Raji (cell line): ENCODE measurements around the gene DUSP14.

ENCODE experiments used
- POLR2A ChIP-seq: IDR thresholded peaks from 2 replicates; pipeline ENCODE4 v1.6.1; 2011; ENCODE audit warnings: low read depth, low read length, control low read depth; ENCODE audit not compliant: insufficient read depth

DUSP14 gene

DNA sequence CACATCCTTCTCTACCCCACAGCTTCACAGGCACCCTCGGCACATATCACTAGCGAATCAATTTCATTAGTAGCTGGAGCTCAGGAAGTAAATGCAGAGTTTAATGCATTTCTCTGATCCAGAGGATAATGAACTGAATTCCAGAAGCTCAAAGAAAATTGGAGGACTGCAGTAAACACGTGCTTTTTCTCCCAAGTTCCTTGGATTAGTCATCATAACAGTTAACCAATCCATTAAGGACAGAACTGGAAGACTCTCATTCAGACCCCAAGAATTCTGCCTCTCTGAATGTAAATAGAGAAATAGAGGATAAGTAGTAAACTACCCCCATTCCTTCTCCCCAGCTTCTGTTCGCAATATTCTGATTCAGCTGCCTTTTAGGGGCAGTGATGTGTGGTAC lies 40.7 kb downstream of the DUSP14 start:
- no peak for TF ChIP-seq POLR2A

DNA sequence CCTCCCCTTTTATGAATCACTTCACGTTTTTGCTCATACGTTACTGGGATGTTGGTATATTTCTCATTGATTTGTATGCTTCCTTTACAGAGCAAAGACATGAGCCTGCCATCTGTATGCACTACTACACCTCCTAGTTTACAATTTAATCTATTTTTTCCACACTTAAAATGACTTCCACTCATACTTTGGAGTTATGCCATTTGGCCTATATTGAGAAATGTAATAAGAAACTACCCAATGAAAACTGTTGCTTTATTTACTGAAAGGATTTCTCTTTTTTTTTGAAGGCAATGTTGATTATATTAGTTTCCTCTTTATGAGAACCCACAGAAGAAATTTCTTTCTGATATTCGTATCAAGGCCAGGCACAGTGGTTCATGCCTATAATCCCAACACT lies 43.1 kb downstream of the DUSP14 start:
- no peak for TF ChIP-seq POLR2A

DNA sequence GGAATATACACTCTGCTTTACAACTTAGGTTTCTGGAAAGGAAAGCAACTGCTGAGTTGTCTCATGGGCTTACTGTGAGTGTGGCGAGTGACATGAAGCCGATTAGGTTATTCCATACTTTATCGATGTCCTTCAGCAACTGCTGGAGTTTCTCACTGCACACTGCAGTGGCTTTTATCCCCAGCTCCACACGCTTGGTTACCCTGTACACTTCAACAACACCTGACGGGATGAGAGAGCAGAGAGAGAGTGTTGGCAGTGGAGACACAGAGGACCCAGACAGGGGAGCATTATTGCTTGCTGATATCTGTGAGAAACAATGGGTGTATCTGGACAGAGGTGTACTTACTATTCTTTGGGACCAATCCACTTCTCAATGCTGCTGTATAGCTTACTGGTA lies 46.2 kb downstream of the DUSP14 start:
- no peak for TF ChIP-seq POLR2A

DNA sequence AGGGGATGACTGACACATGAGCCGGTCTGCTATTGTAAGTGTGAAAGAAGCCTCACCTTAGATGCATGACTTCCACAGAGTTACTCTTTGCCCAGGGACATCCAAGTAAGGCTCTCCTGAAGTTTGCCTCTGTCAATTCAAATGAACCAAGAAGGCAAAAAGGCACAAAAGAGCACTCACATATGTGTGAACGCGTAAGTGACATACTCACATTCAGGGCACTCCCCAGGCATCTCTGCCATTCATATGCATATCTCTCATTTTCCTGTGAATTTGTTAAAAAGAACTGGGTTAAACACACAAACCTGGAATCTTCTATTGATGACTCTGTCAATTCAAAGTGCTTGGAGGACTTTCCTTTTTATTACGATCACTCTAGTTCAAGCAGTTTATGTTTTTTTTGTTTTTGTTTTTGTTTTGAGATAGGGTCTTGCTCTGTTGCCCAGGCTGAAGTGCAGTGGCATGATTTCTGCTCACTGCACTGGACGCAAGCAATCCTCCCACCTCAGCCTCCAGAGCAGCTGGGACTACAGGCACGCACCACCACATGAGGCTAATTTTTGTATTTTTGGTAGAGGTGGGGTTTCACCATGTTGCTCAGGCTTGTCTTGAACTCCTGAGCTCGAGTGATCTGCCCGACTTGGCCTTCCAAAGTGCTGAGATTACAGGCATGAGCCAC lies 49.4 kb downstream of the DUSP14 start:
- TF ChIP-seq POLR2A: no peak

DNA sequence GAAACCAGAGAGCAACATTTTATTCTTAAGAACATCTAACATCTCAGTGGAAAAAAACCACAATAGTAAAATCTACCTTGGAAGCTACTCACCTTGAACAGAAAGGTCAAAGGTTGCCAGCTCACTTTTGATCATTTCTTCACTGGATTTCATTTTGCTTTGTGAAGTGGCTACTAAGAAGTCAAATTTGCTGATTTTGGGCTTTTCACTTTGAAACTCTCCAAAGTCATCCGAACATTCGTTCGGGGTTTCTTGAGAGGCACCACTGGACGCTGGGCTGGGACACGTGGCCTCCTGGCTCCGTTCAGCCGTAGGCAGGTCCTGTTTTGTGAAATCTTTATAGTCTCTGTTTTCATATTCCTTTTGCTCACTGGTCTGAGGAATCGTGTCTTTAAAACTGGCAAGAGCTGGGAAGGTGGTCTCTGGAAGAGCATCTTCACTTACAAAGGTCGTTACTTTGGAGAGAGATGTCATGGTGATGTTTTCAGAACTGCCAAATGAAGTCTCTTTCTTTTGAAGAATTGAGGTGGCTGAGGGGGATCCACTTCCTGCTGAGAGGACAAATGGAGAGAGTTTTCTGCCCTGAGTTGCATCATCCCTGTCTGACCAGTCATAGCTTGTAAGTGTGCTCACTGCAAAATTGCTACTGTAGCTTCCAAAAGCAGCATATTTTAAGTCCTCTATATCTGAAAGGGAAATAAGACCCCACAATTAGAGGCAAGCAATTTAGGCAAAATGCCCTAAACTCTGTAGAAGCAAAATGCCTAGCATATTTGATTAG lies 52.4 kb downstream of the DUSP14 start:
- TF ChIP-seq POLR2A: no peak

DNA sequence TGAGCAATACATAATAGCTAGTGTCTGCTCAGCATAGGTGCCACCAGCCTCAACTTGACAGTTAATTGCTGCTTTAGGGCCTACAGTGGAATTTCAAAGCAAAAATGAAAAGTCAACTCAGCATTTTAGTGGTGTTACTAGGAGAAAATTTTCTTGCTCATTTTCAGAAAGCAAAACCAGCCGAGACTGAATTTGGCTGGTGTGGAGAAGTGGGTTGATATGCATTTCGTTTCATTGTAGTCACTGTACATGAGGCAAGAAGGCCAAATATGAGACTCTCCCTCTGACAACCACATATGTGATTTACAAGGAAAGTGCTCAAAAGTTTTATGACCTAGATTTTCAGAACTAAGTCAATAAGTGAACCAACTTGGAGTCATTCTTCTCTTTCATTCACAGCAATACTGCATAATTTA lies 54.0 kb downstream of the DUSP14 start:
- TF ChIP-seq POLR2A: no peak

DNA sequence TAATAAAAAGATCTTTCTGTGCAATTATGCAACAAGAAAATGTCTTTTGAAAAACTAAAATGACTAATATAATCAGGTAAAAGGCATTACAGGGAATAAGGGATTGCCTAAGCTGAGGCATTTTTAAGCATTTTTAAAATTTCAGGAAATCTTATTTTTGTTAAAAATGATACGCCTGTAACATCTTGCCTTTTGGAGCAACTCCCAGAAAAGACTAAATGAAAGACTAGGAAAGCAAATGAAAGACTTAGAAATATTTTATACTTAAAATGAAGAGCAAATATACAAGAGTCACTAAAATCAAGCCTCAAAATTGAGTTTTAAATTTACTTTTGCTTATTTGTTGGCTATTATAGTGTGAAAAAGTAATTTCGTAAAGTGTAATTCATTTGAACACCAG lies 55.8 kb downstream of the DUSP14 start:
- TF ChIP-seq POLR2A: no peak

DNA sequence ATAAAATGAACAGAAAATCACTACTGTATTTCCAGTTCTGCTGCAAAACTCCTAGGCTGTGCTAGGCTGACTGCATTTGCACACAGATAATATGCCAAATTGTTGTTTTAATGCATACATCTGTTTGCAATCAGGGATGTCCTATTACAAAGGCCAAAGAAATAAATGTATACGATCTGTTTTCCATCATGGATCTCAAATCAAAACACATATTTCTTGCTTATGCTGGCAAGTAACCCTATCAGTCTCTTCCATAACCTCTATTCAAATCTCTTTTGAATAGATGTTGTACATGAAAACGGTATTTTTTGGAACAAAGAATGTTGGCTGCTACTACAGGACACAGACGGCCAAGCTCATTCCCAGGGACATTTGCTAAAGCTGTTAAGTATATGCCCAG lies 56.6 kb downstream of the DUSP14 start:
- TF ChIP-seq POLR2A: no peak

DNA sequence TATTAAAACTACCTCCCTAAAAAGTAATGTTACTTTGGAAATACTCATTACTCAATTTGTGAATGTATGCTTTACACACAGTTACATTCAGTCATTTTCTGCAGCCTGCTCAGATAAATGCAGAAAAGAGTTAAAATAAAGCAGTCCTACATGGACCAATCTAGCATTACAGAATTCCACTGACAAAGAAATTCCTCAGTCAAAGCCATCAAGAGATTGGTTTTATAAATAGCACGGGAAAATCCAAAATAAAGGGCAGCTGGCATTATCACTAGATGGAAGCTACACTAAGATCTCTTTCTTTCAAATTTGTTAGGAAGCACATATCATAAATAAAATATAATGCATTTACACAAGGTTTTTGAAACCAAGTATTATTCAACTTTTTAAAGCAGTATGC lies 58.3 kb downstream of the DUSP14 start:
- TF ChIP-seq POLR2A: no peak

DNA sequence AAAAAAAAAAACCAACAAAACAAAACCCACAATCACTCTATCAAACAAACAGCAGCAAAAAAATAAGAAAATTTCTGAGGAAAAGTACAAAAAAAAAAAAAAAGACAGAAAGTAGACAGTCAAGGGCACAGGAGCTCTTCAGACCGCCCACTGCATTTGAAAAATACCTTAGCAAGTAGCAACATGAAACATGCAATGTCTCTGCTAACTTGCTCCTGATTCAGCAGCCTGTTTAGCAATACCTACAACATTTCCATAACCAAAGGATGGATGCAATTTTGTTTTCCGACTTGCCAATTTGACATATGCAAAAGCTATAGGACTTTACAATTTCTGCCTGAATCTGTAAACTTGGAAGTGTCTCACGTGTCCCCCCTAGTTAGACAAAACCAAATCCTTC lies 62.1 kb downstream of the DUSP14 start:
- TF ChIP-seq POLR2A: no peak

DNA sequence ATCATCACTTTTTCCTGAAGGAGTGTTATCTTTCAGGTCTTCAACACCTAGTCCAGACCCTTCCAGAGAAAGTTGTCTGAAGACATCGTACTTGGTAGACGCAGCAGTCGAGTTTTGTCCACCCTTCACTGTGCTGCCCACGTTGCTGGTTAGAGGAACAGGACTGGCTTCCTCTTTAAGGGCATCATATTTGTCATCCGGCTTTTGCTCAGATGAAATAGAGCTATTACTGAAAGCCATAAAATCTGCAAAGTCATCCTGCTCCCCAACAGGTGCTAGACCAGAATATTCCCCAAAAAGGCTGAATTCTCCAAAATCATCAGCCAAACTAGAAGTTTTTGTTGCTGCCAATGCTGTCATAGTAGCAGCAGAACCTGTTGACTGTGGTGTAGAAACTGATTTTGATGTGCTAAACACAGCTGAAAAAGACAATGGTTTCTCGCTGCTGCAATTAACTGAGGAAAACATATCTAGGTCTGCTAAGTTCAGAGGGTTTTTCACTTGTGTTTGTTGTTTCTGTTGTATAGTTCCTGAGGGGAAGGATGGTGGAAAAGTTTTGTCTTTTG lies 63.8 kb downstream of the DUSP14 start:
- TF ChIP-seq POLR2A: no peak

DNA sequence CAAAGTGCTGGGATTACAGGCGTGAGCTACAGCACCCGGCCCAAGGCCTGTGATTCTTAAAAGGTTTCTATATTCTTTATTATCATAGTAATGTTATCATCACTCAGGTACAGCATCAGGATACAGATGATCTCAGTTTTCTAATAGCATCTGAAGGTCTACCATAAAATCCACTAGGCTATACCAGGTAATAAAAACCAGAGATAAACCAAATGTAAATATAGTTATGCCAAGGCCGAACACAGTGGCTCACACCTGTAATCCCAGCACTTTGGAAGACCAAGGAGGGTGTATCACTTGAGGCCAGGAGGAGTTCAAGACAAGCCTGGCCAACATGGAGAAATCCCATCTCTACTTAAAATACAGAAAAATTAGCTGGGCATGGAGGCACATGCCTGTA lies 65.7 kb downstream of the DUSP14 start:
- no peak for TF ChIP-seq POLR2A

DNA sequence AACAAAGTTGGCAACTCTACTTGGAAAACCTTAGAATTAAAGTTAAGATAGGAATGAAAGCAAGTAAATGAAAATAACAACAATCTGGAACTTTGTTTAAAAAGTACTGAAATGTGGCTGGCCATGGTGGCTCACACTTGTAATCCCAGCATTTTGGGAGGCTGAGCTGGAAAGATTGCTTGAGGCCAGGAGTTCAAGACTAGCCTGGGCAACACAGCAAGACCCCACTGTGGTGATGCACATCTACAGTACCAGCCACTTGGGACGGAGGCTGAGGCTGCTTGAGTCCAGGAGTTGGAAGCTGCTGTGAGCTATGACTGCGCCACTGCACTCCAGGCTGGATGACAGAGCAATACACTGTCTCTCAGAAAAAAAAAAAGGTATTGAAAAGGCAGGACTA lies 67.8 kb downstream of the DUSP14 start:
- no peak for TF ChIP-seq POLR2A

DNA sequence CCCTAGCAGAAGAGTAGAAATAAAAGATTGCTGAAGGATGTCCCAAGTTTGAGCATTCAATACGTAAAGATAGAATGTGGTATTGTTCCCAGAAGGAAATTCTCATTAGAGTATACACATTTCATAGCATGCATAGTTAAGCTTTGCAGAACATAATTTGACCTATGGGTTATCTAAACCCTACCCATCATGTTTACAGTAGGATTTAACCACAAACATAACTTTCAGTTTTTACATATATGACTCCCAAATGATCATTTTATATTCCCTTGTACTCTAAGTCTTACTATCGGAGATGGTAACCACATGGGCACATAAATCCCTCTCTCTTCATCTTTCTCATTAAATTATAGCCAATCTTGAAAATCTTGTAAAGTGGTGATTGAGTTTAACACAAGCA lies 68.6 kb downstream of the DUSP14 start:
- no peak for TF ChIP-seq POLR2A

DNA sequence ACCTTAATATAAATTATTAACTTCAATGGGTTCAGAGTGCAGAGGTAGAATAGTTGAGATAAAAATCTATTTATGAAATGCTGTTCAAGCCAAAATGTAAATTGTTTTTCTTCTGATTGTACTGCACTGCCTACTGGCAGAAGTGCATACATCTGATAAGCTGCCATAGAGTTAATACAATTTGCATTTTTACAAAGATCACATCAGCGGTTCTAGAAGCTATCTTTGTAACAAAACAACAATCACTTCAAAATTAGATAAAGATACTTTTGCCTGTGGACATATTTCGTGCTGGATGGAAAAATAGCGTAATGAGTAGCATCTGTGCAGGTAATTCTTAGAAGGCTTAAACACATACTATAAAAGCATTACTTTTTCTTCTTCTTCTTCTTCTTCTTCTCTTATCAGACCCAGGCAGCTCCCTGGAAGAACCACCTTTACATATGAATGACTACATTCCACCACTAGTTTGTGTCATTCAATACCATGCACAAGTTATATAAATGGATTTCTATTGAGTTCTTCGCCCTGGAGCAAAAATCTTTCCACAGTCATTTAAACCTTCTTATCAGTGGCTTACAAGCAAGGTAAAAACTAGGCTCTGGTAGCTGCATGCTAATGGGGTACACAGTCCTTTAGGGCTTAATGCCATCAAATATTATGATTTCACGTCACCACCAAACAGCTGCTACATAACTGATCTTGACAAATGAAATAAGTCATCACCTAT lies 72.5 kb downstream of the DUSP14 start:
- no peak for TF ChIP-seq POLR2A
